Heart left ventricle (tissue), 13 donors: ENCODE data around the gene SDS.

Experiments used
- POLR2A ChIP-seq, 2 donors: fragments of 450-650 bp; IDR thresholded peaks; one replicate each; pipeline ENCODE4 v1.6.1; 2017; ENCODE audit warnings: antibody characterized with exemption in 2 of 2, mild to moderate bottlenecking in 2 of 2, moderate library complexity in 2 of 2
- TF ChIP-seq, protein P1 (sequence below), 12 donors: fragments of 200-600 bp; sonication (generic) in 4 of 12; IDR thresholded peaks; one replicate each; pipeline versions ENCODE4 v1.5.0 to v1.8.0; 2018 to 2022; ENCODE audit warnings: antibody characterized with exemption in 12 of 12, mild to moderate bottlenecking in 5 of 12
- donor health status: ischemic (EF 13 %, LVEDD 7.1; RV severe dilation, severe dysfunction).
- donor health status: DM: no; HTN: yes; CAD: no.
- donor health status: DM: no; HTN: no; CAD: no.
- donor health status: ischemic (EF 25% LVEDD 6.9; RV normal size, moderate dysfunction).
- donor health status: ischemic (EF 25% LVEDD 5.7; RV mildly dilated, moderate dysfunction).
- donor health status: ischemic (EF 35%, LVEDD 5.7; RV mildly dilated, moderate dysfunction).
- donor health status: nonischemic (EF 11% LVEDD 7.7; RV severe dilation, severe dysfunction).
- donor health status: DM: yes; HTN: yes; CAD: no.
- donor health status: PGD.
- donor health status: ischemic (EF 29% LVEDD 5.4; RV normal size, mild dysfunction).
- donor health status: nonischemic (EF 23%, LVEDD 6.1; RV moderate dilation, normal function).

DNA sequence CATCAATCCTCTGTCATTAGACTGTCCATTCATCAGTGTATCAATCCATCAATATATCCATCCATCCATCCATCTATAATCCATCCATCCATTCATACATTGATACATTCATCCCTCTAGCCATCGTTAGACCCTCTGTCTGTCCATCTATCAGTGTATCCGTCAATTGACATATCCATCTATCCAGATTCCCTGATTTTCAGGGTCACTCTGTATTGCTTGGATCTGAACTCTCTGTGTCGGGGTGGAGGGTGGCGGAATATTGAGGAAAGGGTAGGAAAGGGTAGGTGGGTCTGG is 35.6 kb upstream of the SDS start:
- TF ChIP-seq, protein P1, sequence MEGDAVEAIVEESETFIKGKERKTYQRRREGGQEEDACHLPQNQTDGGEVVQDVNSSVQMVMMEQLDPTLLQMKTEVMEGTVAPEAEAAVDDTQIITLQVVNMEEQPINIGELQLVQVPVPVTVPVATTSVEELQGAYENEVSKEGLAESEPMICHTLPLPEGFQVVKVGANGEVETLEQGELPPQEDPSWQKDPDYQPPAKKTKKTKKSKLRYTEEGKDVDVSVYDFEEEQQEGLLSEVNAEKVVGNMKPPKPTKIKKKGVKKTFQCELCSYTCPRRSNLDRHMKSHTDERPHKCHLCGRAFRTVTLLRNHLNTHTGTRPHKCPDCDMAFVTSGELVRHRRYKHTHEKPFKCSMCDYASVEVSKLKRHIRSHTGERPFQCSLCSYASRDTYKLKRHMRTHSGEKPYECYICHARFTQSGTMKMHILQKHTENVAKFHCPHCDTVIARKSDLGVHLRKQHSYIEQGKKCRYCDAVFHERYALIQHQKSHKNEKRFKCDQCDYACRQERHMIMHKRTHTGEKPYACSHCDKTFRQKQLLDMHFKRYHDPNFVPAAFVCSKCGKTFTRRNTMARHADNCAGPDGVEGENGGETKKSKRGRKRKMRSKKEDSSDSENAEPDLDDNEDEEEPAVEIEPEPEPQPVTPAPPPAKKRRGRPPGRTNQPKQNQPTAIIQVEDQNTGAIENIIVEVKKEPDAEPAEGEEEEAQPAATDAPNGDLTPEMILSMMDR (IDR thresholded peaks at IDR 0.05) = no peak
- no peak for TF ChIP-seq POLR2A (IDR thresholded peaks at IDR 0.05)
